Activated naive CD4-positive, alpha-beta T cell treated with anti-CD3 and anti-CD28 coated beads for 36 hours (primary cell): ENCODE data around the gene FBLN7. TPM values are rescaled to one million over a fixed set of nuclear protein-coding genes. Genes with fewer than 3 reads are reported as not detected.
"Not testable (repeated sequence)": the region's sequence is repeated elsewhere in the genome, so short reads cannot be mapped to it uniquely, and the experiment has no call there.

Experiments used
- CTCF ChIA-PET: fragments of 350-600 bp; sonication (Branson Sonifier 250); formaldehyde crosslinking; loops from one replicate; lab custom pipeline; 2021; ENCODE audit warnings: antibody characterized with exemption; lab: Charles Lee
- DNase-seq: peaks from one replicate; pipeline ENCODE4 v3.0.0-alpha.2; 2020
- H3K27ac Mint-ChIP-seq: one replicate; pipeline ENCODE4 v1.8.0; 2021; ENCODE audit warnings: mild to moderate bottlenecking, mixed read lengths
- H3K27me3 Mint-ChIP-seq: one replicate; pipeline ENCODE4 v1.8.0; 2021; ENCODE audit warnings: low read depth, mixed read lengths
- H3K36me3 Mint-ChIP-seq: one replicate; pipeline ENCODE4 v1.8.0; 2021; ENCODE audit warnings: low read depth, mixed read lengths
- H3K4me1 Mint-ChIP-seq: one replicate; pipeline ENCODE4 v1.8.0; 2021; ENCODE audit warnings: low read depth, mixed read lengths
- H3K4me3 Mint-ChIP-seq: one replicate; pipeline ENCODE4 v1.8.0; 2021; ENCODE audit warnings: mild to moderate bottlenecking, moderate library complexity, mixed read lengths
- H3K9me3 Mint-ChIP-seq: one replicate; pipeline ENCODE4 v1.8.0; 2021; ENCODE audit warnings: mixed read lengths
- intact Hi-C: fragments of 100-400 bp; cut with micrococcal nuclease; formaldehyde crosslinking; loops from one replicate; pipeline ENCODE4 v1.15.1; 2023
- total RNA-seq, 2 experiments: library from RNA; stranded (reverse); gene quantifications; one replicate each; pipeline ENCODE4 v1.2.3, GENCODE V29; 2021

Gene FBLN7, protein sequence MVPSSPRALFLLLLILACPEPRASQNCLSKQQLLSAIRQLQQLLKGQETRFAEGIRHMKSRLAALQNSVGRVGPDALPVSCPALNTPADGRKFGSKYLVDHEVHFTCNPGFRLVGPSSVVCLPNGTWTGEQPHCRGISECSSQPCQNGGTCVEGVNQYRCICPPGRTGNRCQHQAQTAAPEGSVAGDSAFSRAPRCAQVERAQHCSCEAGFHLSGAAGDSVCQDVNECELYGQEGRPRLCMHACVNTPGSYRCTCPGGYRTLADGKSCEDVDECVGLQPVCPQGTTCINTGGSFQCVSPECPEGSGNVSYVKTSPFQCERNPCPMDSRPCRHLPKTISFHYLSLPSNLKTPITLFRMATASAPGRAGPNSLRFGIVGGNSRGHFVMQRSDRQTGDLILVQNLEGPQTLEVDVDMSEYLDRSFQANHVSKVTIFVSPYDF
- total RNA-seq: 10 to 100 TPM; 34.5 to 39.0 TPM

GRCh38 chr2:112138159-112139032, at the start of gene FBLN7:
FBLN7 (plus strand) TSS chr2:112138385; CDS start chr2:112138656, 271 bp downstream.
- Mint-ChIP-seq H3K4me3 (peak within 1 kb of the TSS; percentile 62), H3K36me3 (no peaks in the 10 kb centered on the region), H3K27me3 (peaks cover 23% of the 10 kb centered on the region), H3K27ac (peak within 1 kb of the TSS; percentile 55), H3K4me1 (peaks cover 7% of the 10 kb centered on the region), H3K9me3 (peaks cover 1% of the 10 kb centered on the region)
- intact Hi-C loops: loop anchor here (5.0 kb wide), 2 partner anchors 49 to 119 kb away; partner anchors contain the start of gene ZC3H8
- CTCF ChIA-PET: interaction anchor here (1.0 kb wide), 1 partner anchor 17 kb away, joined by 3 read pairs; no protein-coding TSS in a partner anchor
- peak; percentile 22 for DNase-seq

DNA sequence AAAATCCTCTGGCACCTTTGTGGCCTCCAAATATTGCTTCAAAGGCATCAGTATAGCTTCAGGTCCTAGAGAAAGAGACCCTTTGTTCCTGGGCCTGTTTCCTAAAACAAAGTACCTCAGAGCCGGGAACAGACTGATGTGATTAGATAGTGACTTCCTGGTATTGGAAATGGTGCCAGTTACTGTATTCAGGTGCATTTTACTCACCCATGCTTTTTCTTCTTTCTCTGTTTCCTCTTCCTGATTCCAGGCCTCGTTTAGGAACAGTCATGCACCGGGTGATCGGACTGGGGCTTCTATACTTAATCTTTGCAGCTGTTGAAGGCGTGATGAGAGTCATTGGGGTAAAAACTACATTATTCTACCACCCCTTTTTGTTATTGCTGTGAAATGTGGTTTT, 48.8 kb upstream of the FBLN7 start:
- Mint-ChIP-seq H3K9me3 (no peaks in the 10 kb centered on the region), H3K4me1 (peaks cover 11% of the 10 kb centered on the region), H3K27ac (no peak overlapping the region), H3K27me3 (no peaks in the 10 kb centered on the region), H3K4me3 (no peak overlapping the region), H3K36me3 (peaks cover 44% of the 10 kb centered on the region)
- no peak for DNase-seq
- intact Hi-C loops: no loop called here
- CTCF ChIA-PET: interaction anchor here (1.0 kb wide), 1 partner anchor 158 kb away, joined by 4 read pairs; no protein-coding TSS in a partner anchor

DNA sequence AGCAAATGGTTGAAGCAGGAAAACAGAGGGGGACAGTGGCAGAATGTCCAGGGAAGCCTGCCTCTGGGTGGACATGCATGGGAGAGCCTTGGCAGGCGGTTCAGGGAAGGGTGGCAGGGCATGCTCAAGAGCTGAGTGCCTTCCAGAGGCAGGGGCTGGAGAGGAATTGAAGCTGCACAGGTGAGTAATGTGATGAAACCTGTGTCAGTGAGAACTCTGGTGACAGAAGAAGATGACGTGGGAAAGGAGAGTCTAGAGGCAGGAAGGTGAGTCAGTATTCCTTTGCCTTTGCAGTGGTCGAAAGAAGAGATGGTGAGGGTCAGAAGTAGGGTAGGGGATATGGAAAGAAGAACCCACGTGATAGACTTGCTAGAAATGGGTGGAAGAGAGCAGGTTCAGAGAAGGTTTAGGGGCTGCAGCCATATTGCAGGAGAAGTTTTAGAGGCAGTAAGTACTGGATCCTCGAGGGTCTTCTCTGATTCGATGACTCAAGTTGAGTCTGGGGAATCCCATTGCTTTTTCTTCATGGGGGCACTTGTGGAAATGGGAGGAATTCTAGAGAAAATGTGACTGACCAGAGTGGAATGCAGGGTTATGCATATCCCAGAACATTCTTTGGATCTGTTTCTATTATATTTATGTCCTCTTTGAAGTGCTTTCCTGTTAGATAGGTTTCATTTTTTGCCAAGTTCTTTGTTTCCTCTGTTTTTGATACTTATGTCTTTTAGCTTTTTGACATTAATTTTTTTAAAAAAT, 45.7 kb upstream of the FBLN7 start:
- intact Hi-C loops: loop anchor here (5.0 kb wide), 1 partner anchor 35 kb away; the partner anchor contains the start of gene TMEM87B
- DNase-seq: peak; percentile 25
- Mint-ChIP-seq H3K9me3 (no peaks in the 10 kb centered on the region), H3K27ac (no peak overlapping the region), H3K27me3 (no peaks in the 10 kb centered on the region), H3K4me3 (no peak overlapping the region), H3K36me3 (peaks cover 26% of the 10 kb centered on the region), H3K4me1 (peaks cover 17% of the 10 kb centered on the region)
- CTCF ChIA-PET: no interaction called here

DNA sequence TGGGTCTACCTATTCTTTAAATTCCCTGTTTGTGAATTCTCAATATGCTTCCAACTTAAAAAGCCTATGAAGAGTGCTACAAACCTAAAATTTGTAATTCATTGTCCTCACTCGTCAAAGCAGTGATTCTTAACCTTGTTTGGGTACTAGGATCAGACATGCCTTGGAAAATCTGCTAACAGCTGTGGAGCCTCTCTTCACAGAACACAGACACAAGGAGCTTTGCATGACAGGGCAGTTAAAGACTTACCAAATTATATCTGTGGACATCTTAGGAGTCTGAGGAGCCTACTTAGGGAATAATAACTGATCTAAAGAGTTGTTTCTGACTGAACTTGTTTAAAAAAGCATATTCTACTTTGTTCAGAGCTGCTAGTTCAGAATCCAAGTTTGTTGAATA, 45.0 kb upstream of the FBLN7 start:
- Mint-ChIP-seq H3K36me3 (peaks cover 25% of the 10 kb centered on the region), H3K27ac (no peak overlapping the region), H3K27me3 (no peaks in the 10 kb centered on the region)

DNA sequence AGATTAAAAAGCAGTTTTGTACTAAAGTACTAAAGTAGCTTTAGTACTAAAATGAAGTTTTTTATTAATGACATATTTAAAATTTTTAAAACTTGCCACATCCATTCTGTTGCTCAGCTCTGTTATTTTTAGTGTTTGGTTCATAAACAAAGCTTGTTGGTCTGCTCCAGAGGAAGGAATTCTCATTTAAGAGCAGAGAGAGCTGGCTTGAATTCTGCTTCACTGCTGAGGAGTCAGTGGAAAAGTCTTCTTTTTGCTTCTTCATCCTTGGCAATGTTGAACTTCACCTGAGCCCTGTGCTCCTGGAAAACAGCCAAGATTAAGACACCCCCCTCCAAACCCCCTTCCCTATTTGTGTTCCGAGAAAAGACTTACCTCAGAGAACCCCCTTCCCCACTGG, 42.5 kb upstream of the FBLN7 start:
- CTCF ChIA-PET: interaction anchor here (0.7 kb wide), 1 partner anchor 804 kb away, joined by 3 read pairs; no protein-coding TSS in a partner anchor
- peaks cover 21% of the 10 kb centered on the region for H3K36me3 Mint-ChIP-seq
- H3K27ac Mint-ChIP-seq: no peak overlapping the region

More for the DNA sequence above, 45.0 kb upstream of the FBLN7 start:
- intact Hi-C loops: loop anchor here (5.0 kb wide), 1 partner anchor 36 kb away; the partner anchor contains the start of gene TMEM87B
- H3K9me3 Mint-ChIP-seq: no peaks in the 10 kb centered on the region
- peaks cover 17% of the 10 kb centered on the region for H3K4me1 Mint-ChIP-seq
- CTCF ChIA-PET: interaction anchor here (1.3 kb wide), 1 partner anchor 43 kb away, joined by 3 read pairs; no protein-coding TSS in a partner anchor
- no peak overlapping the region for H3K4me3 Mint-ChIP-seq
- DNase-seq: no peak

DNA sequence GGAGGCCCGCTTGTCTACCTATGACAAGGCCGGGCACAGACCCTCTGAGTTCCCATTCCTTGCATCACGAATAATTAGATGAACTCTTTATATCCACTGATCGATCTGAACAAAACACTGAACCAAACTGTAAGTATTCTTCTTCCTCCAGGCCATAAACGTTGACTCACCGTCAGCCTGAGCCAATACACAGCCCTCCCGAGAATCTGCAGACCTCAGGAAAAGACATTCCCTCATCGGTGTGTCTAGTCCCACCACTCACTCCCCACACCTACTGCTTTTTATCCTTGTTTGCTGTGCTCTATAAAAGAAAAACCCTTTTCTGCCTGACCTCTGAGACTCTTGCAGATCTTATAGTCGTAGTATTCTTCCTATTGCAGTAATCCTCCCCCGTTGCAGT, 42.1 kb upstream of the FBLN7 start:
- CTCF ChIA-PET: no interaction called here
- no peak for DNase-seq
- Mint-ChIP-seq H3K36me3 (peaks cover 18% of the 10 kb centered on the region), H3K4me3 (no peak overlapping the region), H3K4me1 (peaks cover 17% of the 10 kb centered on the region), H3K27ac (no peak overlapping the region), H3K27me3 (no peaks in the 10 kb centered on the region), H3K9me3 (no peaks in the 10 kb centered on the region)
- intact Hi-C loops: no loop called here

More for the DNA sequence above, 42.5 kb upstream of the FBLN7 start:
- H3K27me3 Mint-ChIP-seq: no peaks in the 10 kb centered on the region
- H3K4me1 Mint-ChIP-seq: peaks cover 17% of the 10 kb centered on the region
- no peaks in the 10 kb centered on the region for H3K9me3 Mint-ChIP-seq
- intact Hi-C loops: no loop called here
- no peak overlapping the region for H3K4me3 Mint-ChIP-seq
- DNase-seq: no peak

DNA sequence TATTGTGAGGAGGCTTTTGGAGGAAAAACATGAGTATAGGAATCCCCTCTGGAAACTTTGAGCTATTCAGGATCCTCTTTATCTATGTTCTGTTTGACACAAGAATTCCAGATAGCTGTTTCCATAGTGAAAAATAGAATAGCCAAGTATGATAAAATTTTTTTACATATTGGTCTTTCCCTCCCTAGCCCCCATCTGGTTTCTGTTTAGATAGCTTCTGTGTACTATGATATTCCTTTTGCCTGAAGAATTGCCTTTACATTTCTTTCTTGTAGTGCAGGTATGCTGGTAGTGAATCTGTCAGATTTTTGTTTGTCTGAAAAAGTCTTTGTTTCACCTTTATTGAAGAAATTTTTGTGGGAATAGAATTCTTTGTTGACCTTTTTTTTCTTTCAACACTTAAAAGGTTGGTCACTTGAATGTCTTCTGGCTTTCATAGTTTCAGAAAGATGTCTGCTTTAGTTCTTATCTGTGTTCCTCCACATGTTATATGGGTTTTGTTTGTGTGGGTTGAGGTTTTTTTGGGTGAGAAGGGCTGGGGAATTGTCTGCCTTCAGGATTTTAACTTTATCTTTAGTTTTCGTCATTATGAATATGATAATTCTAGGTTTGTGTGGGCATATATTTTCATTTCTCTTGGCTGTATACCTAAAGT, 29.9 kb upstream of the FBLN7 start:
- Mint-ChIP-seq H3K9me3 (peaks cover 18% of the 10 kb centered on the region), H3K27me3 (no peaks in the 10 kb centered on the region), H3K27ac (no peak overlapping the region), H3K4me1 (peaks cover 6% of the 10 kb centered on the region), H3K4me3 (no peak overlapping the region), H3K36me3 (peaks cover 64% of the 10 kb centered on the region)
- intact Hi-C loops: no loop called here
- no peak for DNase-seq
- CTCF ChIA-PET: interaction anchor here (1.0 kb wide), 1 partner anchor 13 kb away, joined by 5 read pairs; no protein-coding TSS in a partner anchor

- CTCF ChIA-PET: interaction anchor here (0.8 to 1.1 kb wide), 2 partner anchors 9 to 212 kb away, joined by 3 to 4 read pairs; no protein-coding TSS in a partner anchor
- H3K4me1 Mint-ChIP-seq: peaks cover 7% of the 10 kb centered on the region
- no peaks in the 10 kb centered on the region for H3K27me3 Mint-ChIP-seq
- no peak overlapping the region for H3K4me3 Mint-ChIP-seq
- peaks cover 63% of the 10 kb centered on the region for H3K36me3 Mint-ChIP-seq
- H3K27ac Mint-ChIP-seq: no peak overlapping the region
- H3K9me3 Mint-ChIP-seq: peaks cover 19% of the 10 kb centered on the region
- DNase-seq: no peak
- intact Hi-C loops: no loop called here
Measured at GRCh38 chr2:112109278-112109677, 28.9 kb upstream of the FBLN7 start.

- Mint-ChIP-seq H3K36me3 (peaks cover 62% of the 10 kb centered on the region), H3K4me3 (no peak overlapping the region), H3K4me1 (peaks cover 7% of the 10 kb centered on the region), H3K27me3 (no peaks in the 10 kb centered on the region), H3K27ac (no peak overlapping the region), H3K9me3 (peaks cover 19% of the 10 kb centered on the region)
- DNase-seq: no peak
- intact Hi-C loops: no loop called here
- CTCF ChIA-PET: no interaction called here
Measured at GRCh38 chr2:112110966-112111365, 27.2 kb upstream of the FBLN7 start.

DNA sequence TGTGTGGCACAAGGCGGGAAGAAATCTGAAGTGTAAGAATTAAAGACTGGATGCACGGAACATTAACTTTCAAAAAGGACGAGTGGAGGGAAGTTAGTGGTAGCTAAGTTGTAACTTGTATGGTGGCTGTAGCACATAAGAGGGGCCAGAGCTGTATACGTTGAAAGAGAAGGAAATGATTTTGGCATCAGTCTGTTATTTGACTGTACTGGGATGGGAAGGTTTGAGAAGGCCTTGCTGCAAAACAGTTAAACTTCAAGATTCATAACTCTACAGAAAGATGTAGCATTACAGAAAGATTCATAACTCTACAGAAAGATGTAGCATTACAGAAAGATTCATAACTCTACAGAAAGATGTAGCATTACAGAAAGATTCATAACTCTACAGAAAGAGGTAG, 24.8 kb upstream of the FBLN7 start:
- peaks cover 18% of the 10 kb centered on the region for H3K9me3 Mint-ChIP-seq
- peak overlapping the region; percentile 63 for H3K27ac Mint-ChIP-seq
- DNase-seq, H3K4me1 Mint-ChIP-seq, CTCF ChIA-PET, H3K4me3 Mint-ChIP-seq, intact Hi-C loops, H3K27me3 Mint-ChIP-seq: not testable (repeated sequence)
- H3K36me3 Mint-ChIP-seq: peaks cover 47% of the 10 kb centered on the region

GRCh38 chr2:112118148-112118547, 20.0 kb upstream of the FBLN7 start:
- peaks cover 6% of the 10 kb centered on the region for H3K36me3 Mint-ChIP-seq
- CTCF ChIA-PET: interaction anchor here (0.9 to 3.0 kb wide), 2 partner anchors 9 to 142 kb away, joined by 4 to 10 read pairs; no protein-coding TSS in a partner anchor
- no peaks in the 10 kb centered on the region for H3K27me3 Mint-ChIP-seq
- no peak overlapping the region for H3K4me3 Mint-ChIP-seq
- intact Hi-C loops: no loop called here
- DNase-seq: no peak
- H3K27ac Mint-ChIP-seq: no peak overlapping the region
- H3K4me1 Mint-ChIP-seq: peaks cover 10% of the 10 kb centered on the region
- peaks cover 3% of the 10 kb centered on the region for H3K9me3 Mint-ChIP-seq
